HepG2 (cell line): Measurements from ENCODE around the gene GALR3. TPM values are rescaled to one million over a fixed set of nuclear protein-coding genes. Genes with fewer than 3 reads are reported as not detected.

ENCODE experiments used
- ARID2 ChIP-seq: sonication (generic); formaldehyde crosslinking; IDR thresholded peaks from 2 replicates; pipeline ENCODE4 v1.8.1; 2022; ENCODE audit warnings: mild to moderate bottlenecking, missing genetic modification reagents, borderline replicate concordance
- ATF7-NPFF ChIP-seq: sonication (generic); formaldehyde crosslinking; IDR thresholded peaks from 2 replicates; pipeline ENCODE4 v1.8.1; 2023; ENCODE audit warnings: mild to moderate bottlenecking, low read depth, missing genetic modification reagents, moderate library complexity
- FOXO1 ChIP-seq: sonication (generic); formaldehyde crosslinking; IDR thresholded peaks from 2 replicates; pipeline ENCODE4 v1.4.0; 2020; ENCODE audit warnings: missing genetic modification reagents
- MTF1 ChIP-seq: sonication (generic); formaldehyde crosslinking; IDR thresholded peaks from 2 replicates; pipeline ENCODE4 v1.5.0; 2020; ENCODE audit warnings: missing genetic modification reagents
- MYNN ChIP-seq: sonication (generic); formaldehyde crosslinking; IDR thresholded peaks from 2 replicates; pipeline ENCODE4 v1.4.0; 2020; ENCODE audit warnings: mild to moderate bottlenecking, low read depth, missing genetic modification reagents
- POLR2AphosphoS2 ChIP-seq: IDR thresholded peaks from 2 replicates; pipeline ENCODE4 v1.6.1; 2011; ENCODE audit warnings: low read depth, low read length, improper control_type of control experiment
- SIN3B ChIP-seq: fragments of 150-350 bp; IDR thresholded peaks from 2 replicates; pipeline ENCODE4 v1.6.1; 2014; ENCODE audit warnings: low read length
- SMARCE1 ChIP-seq: fragments of 450-650 bp; IDR thresholded peaks from 2 replicates; pipeline ENCODE4 v1.6.1; 2017; ENCODE audit warnings: borderline replicate concordance
- SP4 ChIP-seq: sonication (generic); formaldehyde crosslinking; IDR thresholded peaks from 2 replicates; pipeline ENCODE4 v1.8.1; 2023; ENCODE audit warnings: mild to moderate bottlenecking, missing genetic modification reagents
- TMF1 ChIP-seq: sonication (generic); formaldehyde crosslinking; IDR thresholded peaks from 2 replicates; pipeline ENCODE4 v1.8.1; 2022; ENCODE audit warnings: low read depth, missing genetic modification reagents
- ZFP41 ChIP-seq: sonication (generic); formaldehyde crosslinking; IDR thresholded peaks from 2 replicates; pipeline ENCODE4 v1.4.0; 2020; ENCODE audit warnings: mild to moderate bottlenecking, missing genetic modification reagents, borderline replicate concordance
- ZNF3 ChIP-seq: IDR thresholded peaks from 2 replicates; pipeline ENCODE4 v1.7.0; 2017; ENCODE audit warnings: inconsistent platforms
- ZNF317 ChIP-seq: sonication (generic); formaldehyde crosslinking; IDR thresholded peaks from 2 replicates; pipeline ENCODE4 v1.5.0; 2020; ENCODE audit warnings: mild to moderate bottlenecking, missing genetic modification reagents
- ZNF33A ChIP-seq: sonication (generic); formaldehyde crosslinking; IDR thresholded peaks from 2 replicates; pipeline ENCODE4 v1.5.1; 2020; ENCODE audit warnings: missing genetic modification reagents, mild to moderate bottlenecking, moderate library complexity, borderline replicate concordance
- ZNF343 ChIP-seq: sonication (generic); formaldehyde crosslinking; IDR thresholded peaks from 2 replicates; pipeline ENCODE4 v1.4.0; 2020; ENCODE audit warnings: mild to moderate bottlenecking, missing genetic modification reagents
- ZNF543 ChIP-seq: sonication (generic); formaldehyde crosslinking; IDR thresholded peaks from 2 replicates; pipeline ENCODE4 v1.4.0; 2020; ENCODE audit warnings: mild to moderate bottlenecking, missing genetic modification reagents
- ZNF670 ChIP-seq: sonication (generic); formaldehyde crosslinking; IDR thresholded peaks from 2 replicates; pipeline ENCODE4 v1.8.0; 2022; ENCODE audit warnings: mild to moderate bottlenecking, missing genetic modification reagents, borderline replicate concordance
- ZSCAN31 ChIP-seq: sonication (generic); formaldehyde crosslinking; IDR thresholded peaks from 2 replicates; pipeline ENCODE4 v1.5.0; 2020; ENCODE audit warnings: low read depth, mild to moderate bottlenecking, missing genetic modification reagents
- polyA plus RNA-seq, 8 experiments: library from polyadenylated mRNA; depleted of rRNA in 3 of 8; stranded (reverse) in 7 of 8; unstranded in 1 of 8; fragments of >200 nt; fragmentation: Illumina TruSeq in 4 of 8; extraction: Trizol in 4 of 8; gene quantifications; 2 replicates each; pipeline versions ENCODE4 v1.2.1 to v1.2.3, GENCODE V29; 2011 to 2016; ENCODE audit warnings: low read depth in 4 of 8, missing spikeins in 1 of 8, mixed read lengths in 1 of 8; ENCODE audit not compliant: insufficient read depth in 1 of 8
- total RNA-seq, 5 experiments: library from RNA; depleted of rRNA; stranded (reverse); fragments of >200 nt; fragmentation: Illumina TruSeq; extraction: Trizol; gene quantifications; 2 replicates each; pipeline ENCODE4 v1.2.3, GENCODE V29; 2016; ENCODE audit warnings: low read depth in 1 of 5
- TF ChIP-seq, protein P1 (sequence below): sonication (generic); formaldehyde crosslinking; IDR thresholded peaks from 2 replicates; pipeline ENCODE4 v1.4.0; 2020; ENCODE audit warnings: mild to moderate bottlenecking, low read depth, missing genetic modification reagents
- TF ChIP-seq, protein P2 (sequence below): sonication (generic); formaldehyde crosslinking; conservative IDR thresholded peaks from 2 replicates; pipeline ENCODE4 v1.4.0; 2020; ENCODE audit warnings: missing genetic modification reagents
- TF ChIP-seq, protein P3 (sequence below): sonication (generic); formaldehyde crosslinking; IDR thresholded peaks from 2 replicates; pipeline ENCODE4 v1.4.0; 2020; ENCODE audit warnings: missing genetic modification reagents, low read depth, mild to moderate bottlenecking, borderline replicate concordance
- TF ChIP-seq, protein P4 (sequence below): sonication (generic); formaldehyde crosslinking; IDR thresholded peaks from 2 replicates; pipeline ENCODE4 v1.4.0; 2020; ENCODE audit warnings: mild to moderate bottlenecking, missing genetic modification reagents
- TF ChIP-seq, protein P5 (sequence below): sonication (generic); formaldehyde crosslinking; IDR thresholded peaks from 2 replicates; pipeline ENCODE4 v1.4.0; 2020; ENCODE audit warnings: missing genetic modification reagents; ENCODE audit errors: not compliant biosample characterization

Gene GALR3
- total and polyA plus RNA-seq, 2 of the 13 experiments (the other 11 are each of a cell fraction or from before 2014, with no cell fraction given): 0.13 TPM; not detected in 1

DNA sequence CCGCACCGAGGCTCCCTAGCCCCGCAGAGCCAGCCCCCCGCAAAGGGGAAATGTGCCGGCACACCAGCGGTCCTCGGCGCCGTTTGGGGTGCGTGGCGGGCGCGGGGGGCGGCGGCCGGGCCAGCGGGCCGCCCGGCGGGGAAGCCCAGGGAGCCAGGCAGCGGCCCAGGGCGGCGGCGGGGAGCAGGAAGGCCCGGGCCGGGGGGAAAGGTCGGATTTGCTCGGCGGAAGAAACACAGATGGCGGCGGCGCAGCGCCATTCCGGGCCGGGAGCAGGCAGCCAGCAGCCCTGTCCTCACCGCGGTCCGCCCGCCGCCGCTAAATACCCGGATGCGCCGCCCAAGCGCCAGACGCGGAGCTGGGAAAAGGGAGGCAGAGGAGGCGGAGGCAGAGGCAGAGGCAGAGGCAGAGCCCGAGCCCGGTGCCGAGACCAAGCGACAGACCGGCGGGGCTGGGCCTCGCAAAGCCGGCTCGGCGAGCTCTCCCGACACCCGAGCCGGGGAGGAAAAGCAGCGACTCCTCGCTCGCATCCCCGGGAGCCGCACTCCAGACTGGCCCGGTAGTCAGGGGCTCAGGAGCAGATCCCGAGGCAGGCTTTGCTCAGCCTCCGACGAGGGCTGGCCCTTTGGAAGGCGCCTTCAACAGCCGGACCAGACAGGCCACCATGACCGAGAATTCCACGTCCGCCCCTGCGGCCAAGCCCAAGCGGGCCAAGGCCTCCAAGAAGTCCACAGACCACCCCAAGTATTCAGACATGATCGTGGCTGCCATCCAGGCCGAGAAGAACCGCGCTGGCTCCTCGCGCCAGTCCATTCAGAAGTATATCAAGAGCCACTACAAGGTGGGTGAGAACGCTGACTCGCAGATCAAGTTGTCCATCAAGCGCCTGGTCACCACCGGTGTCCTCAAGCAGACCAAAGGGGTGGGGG, 18.0 kb upstream of the GALR3 start (continued):
- TF ChIP-seq ZNF33A (CRISPR knock-in tag): no peak
- TF ChIP-seq, protein P1, sequence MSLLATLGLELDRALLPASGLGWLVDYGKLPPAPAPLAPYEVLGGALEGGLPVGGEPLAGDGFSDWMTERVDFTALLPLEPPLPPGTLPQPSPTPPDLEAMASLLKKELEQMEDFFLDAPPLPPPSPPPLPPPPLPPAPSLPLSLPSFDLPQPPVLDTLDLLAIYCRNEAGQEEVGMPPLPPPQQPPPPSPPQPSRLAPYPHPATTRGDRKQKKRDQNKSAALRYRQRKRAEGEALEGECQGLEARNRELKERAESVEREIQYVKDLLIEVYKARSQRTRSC (CRISPR knock-in tag): no peak
- TF ChIP-seq, protein P2, sequence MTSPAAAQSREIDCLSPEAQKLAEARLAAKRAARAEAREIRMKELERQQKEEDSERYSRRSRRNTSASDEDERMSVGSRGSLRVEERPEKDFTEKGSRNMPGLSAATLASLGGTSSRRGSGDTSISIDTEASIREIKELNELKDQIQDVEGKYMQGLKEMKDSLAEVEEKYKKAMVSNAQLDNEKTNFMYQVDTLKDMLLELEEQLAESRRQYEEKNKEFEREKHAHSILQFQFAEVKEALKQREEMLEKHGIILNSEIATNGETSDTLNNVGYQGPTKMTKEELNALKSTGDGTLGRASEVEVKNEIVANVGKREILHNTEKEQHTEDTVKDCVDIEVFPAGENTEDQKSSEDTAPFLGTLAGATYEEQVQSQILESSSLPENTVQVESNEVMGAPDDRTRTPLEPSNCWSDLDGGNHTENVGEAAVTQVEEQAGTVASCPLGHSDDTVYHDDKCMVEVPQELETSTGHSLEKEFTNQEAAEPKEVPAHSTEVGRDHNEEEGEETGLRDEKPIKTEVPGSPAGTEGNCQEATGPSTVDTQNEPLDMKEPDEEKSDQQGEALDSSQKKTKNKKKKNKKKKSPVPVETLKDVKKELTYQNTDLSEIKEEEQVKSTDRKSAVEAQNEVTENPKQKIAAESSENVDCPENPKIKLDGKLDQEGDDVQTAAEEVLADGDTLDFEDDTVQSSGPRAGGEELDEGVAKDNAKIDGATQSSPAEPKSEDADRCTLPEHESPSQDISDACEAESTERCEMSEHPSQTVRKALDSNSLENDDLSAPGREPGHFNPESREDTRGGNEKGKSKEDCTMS (CRISPR knock-in tag): no peak
- TF ChIP-seq ATF7-NPFF (CRISPR knock-in tag): peak; percentile 92
- TF ChIP-seq POLR2AphosphoS2: peak; percentile 71
- peak; percentile 91 for TF ChIP-seq TMF1 (CRISPR knock-in tag)
- no peak for TF ChIP-seq SIN3B
- TF ChIP-seq FOXO1 (CRISPR knock-in tag): peak; percentile 50; the same call in 1 of the 2 replicates
- TF ChIP-seq, protein P3, sequence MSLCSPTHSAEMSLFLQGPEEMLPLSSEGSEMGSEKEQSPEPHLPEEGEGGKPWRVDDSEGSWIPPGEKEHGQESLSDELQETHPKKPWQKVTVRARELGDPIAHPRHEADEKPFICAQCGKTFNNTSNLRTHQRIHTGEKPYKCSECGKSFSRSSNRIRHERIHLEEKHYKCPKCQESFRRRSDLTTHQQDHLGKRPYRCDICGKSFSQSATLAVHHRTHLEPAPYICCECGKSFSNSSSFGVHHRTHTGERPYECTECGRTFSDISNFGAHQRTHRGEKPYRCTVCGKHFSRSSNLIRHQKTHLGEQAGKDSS (CRISPR knock-in tag): no peak
- TF ChIP-seq MTF1: no peak; the same call in 1 of the 2 replicates
- TF ChIP-seq MYNN: no peak; the same call in 1 of the 2 replicates
- TF ChIP-seq ZFP41: no peak
- TF ChIP-seq ZNF3: no peak
- TF ChIP-seq SMARCE1: no peak
- TF ChIP-seq, protein P4, sequence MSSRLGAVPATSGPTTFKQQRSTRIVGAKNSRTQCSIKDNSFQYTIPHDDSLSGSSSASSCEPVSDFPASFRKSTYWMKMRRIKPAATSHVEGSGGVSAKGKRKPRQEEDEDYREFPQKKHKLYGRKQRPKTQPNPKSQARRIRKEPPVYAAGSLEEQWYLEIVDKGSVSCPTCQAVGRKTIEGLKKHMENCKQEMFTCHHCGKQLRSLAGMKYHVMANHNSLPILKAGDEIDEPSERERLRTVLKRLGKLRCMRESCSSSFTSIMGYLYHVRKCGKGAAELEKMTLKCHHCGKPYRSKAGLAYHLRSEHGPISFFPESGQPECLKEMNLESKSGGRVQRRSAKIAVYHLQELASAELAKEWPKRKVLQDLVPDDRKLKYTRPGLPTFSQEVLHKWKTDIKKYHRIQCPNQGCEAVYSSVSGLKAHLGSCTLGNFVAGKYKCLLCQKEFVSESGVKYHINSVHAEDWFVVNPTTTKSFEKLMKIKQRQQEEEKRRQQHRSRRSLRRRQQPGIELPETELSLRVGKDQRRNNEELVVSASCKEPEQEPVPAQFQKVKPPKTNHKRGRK (CRISPR knock-in tag): no peak
- TF ChIP-seq, protein P5, sequence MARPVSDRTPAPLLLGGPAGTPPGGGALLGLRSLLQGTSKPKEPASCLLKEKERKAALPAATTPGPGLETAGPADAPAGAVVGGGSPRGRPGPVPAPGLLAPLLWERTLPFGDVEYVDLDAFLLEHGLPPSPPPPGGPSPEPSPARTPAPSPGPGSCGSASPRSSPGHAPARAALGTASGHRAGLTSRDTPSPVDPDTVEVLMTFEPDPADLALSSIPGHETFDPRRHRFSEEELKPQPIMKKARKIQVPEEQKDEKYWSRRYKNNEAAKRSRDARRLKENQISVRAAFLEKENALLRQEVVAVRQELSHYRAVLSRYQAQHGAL (CRISPR knock-in tag): peak; percentile 77
- peak; percentile 75; the same call in 1 of the 2 replicates for TF ChIP-seq ZSCAN31
- TF ChIP-seq ZNF343 (CRISPR knock-in tag): no peak
- TF ChIP-seq SP4 (CRISPR knock-in tag): peak; percentile 48; the same call in 1 of the 2 replicates
- no peak; the same call in 1 of the 2 replicates for TF ChIP-seq ZNF543 (CRISPR knock-in tag)
- TF ChIP-seq ZNF670 (CRISPR knock-in tag): no peak
- TF ChIP-seq ARID2 (CRISPR knock-in tag): peak; percentile 70; the same call in 1 of the 2 replicates
- TF ChIP-seq ZNF317 (CRISPR knock-in tag): no peak; the same call in 1 of the 2 replicates
